Neural crest cell (in vitro differentiated cells): Measurements from ENCODE around the gene BOD1L1. TPM values are rescaled to one million over a fixed set of nuclear protein-coding genes. Genes with fewer than 3 reads are reported as not detected.

Experiments
- DNase-seq: peaks from one replicate; pipeline ENCODE4 v3.0.0; 2021; ENCODE audit warnings: low read depth, mixed read lengths, low spot score
- H3K27ac Mint-ChIP-seq: one replicate; pipeline ENCODE4 v1.8.0; 2021; ENCODE audit warnings: mild to moderate bottlenecking, mixed read lengths; ENCODE audit not compliant: unreplicated experiment
- H3K27me3 Mint-ChIP-seq: 2 replicates; pipeline ENCODE4 v1.8.0; 2021; ENCODE audit warnings: low read depth, mild to moderate bottlenecking, mixed read lengths
- H3K36me3 Mint-ChIP-seq: 2 replicates; pipeline ENCODE4 v1.8.0; 2021; ENCODE audit warnings: low read depth, mild to moderate bottlenecking, mixed read lengths
- H3K4me1 Mint-ChIP-seq: 2 replicates; pipeline ENCODE4 v1.8.0; 2021; ENCODE audit warnings: mixed read lengths
- H3K4me3 Mint-ChIP-seq: one replicate; pipeline ENCODE4 v1.8.0; 2021; ENCODE audit warnings: mild to moderate bottlenecking, mixed read lengths
- H3K9me3 Mint-ChIP-seq: 2 replicates; pipeline ENCODE4 v1.8.0; 2021; ENCODE audit warnings: mixed read lengths
- microRNA-seq: library from miRNA; unstranded; fragments of <30 nt; microRNA quantifications from one replicate; pipeline ENCODE4, GENCODE V29; 2020
- total RNA-seq: library from RNA; stranded (reverse); gene quantifications from 2 replicates; pipeline ENCODE4 v1.2.1, GENCODE V29; 2021
- TF ChIP-seq, protein P1 (sequence below): fragments of 200-600 bp; sonication (generic); conservative IDR thresholded peaks from 2 replicates; pipeline ENCODE4 v1.5.0; 2021; ENCODE audit warnings: antibody characterized with exemption, mild to moderate bottlenecking

BOD1L1 gene
- total RNA-seq, 1 donor from 2014 or later, result 27.9 TPM

DNA sequence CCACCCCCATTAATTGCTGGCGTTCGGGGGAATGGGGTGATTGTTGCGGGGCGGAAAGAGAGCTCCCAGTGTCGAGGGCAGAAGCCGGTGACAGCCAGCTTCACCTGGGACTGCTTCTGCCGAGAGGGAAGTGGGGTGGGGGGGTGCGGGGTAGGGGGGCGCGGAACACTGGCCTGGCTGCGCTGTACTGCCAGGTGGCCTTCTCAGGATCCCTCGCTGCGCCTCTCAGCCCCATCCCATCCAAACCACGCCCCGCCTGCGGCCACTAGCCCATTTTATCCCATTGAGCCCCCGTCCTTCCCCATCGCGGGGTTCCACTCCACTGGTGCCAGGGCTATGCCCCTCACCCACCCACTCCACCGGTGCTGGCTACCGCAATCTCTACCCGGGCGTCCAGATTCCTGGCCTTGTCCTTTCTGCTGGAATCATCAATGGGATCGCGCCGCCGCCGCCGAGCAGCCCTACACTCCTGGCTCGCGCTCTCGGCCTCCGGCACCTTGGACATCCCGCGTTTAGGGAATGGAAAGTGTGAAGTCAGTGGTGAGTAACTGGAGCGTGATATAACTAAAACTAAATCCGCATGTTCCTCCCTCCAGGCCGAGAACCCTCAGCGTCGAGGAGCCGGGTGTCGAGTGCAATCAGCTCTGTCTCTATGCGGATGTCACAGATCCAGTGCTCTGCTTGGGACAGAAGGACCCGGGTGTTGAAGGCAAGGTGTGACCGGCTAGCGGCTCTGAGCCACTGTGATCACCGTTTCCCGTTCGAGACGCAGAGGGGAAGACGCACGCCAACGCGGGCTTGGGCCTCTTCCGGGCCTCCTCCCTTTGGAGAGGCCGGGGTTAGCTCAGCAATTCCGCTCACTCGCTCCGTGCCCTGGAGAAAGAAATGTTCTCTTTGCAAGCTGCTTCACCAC lies 103.7 kb downstream of the BOD1L1 start:
- TF ChIP-seq, protein P1, sequence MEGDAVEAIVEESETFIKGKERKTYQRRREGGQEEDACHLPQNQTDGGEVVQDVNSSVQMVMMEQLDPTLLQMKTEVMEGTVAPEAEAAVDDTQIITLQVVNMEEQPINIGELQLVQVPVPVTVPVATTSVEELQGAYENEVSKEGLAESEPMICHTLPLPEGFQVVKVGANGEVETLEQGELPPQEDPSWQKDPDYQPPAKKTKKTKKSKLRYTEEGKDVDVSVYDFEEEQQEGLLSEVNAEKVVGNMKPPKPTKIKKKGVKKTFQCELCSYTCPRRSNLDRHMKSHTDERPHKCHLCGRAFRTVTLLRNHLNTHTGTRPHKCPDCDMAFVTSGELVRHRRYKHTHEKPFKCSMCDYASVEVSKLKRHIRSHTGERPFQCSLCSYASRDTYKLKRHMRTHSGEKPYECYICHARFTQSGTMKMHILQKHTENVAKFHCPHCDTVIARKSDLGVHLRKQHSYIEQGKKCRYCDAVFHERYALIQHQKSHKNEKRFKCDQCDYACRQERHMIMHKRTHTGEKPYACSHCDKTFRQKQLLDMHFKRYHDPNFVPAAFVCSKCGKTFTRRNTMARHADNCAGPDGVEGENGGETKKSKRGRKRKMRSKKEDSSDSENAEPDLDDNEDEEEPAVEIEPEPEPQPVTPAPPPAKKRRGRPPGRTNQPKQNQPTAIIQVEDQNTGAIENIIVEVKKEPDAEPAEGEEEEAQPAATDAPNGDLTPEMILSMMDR, result no peak
- Mint-ChIP-seq H3K27ac (no peak overlapping the region), H3K27me3 (peaks cover 83% of the 10 kb centered on the region), H3K4me1 (no peaks in the 10 kb centered on the region), H3K9me3 (no peaks in the 10 kb centered on the region), H3K4me3 (no peak overlapping the region), H3K36me3 (peaks cover 3% of the 10 kb centered on the region)
- DNase-seq, result no peak

DNA sequence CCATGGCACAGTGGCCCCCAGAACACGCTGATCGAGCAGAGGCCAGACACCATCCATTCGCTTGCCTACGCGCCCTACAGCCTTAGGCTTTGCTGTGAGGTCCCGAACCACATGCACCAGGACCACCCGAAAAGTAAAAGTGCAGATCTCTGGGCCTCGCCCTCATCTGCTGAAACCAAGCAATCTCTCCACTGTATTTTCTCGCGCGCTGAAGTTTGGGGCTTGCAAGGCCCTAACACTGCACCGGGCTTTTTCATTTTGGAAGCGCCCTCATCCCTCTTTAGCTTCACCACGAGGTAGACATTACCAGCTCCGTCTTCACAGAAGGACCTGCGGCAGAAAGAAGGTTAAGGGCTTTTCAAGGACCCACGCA lies 104.4 kb downstream of the BOD1L1 start:
- TF ChIP-seq, protein P1, result no peak
- H3K4me3 Mint-ChIP-seq, result no peak overlapping the region
- H3K36me3 Mint-ChIP-seq, result peaks cover 3% of the 10 kb centered on the region
- no peaks in the 10 kb centered on the region for H3K9me3 Mint-ChIP-seq
- H3K27me3 Mint-ChIP-seq, result peaks cover 77% of the 10 kb centered on the region
- H3K4me1 Mint-ChIP-seq, result no peaks in the 10 kb centered on the region
- DNase-seq, result no peak
- no peak overlapping the region for H3K27ac Mint-ChIP-seq

DNA sequence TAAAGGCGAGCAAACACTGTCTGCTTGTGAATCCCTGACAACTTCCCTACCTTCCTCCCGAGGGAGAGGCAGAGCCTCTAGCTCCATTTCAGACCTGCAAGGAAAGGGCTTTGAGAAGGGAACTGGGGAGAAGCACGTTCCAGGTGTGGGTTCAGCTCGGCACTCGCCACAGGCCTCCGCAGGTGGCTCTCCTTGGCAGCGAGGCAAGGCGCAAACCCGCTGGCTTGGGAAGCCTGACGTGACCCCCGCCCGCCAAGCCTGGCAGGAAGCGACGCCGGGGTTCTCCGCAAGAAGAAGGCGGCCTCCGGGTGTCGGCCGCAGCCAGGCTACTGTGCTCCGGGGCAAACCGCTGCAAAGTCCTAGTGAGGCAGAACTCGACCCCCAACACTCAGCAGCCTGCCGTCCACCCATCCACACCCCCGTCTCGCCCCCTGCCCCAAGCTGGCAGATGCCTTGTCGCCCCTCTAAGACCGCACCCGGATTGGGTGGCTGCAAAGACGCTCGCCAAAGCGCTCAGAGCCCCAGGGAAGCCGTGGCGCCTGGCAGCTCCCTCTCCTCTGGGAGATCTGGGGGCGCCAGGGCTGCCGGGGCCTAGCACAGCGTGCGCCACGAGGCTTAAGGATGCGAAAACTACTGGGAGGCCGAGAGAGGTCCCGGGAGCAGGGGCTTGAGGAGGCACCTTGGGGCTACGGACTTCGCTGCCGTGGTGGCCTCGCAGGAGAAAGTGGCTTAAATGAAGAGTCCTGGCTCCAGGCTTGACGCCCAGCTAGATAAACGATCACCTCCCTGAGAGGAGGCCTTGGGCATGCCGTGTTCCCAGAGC lies 105.0 kb downstream of the BOD1L1 start:
- no peaks in the 10 kb centered on the region for H3K9me3 Mint-ChIP-seq
- peaks cover 72% of the 10 kb centered on the region for H3K27me3 Mint-ChIP-seq
- no peak overlapping the region for H3K4me3 Mint-ChIP-seq
- no peaks in the 10 kb centered on the region for H3K4me1 Mint-ChIP-seq
- H3K27ac Mint-ChIP-seq, result no peak overlapping the region
- no peak for DNase-seq
- TF ChIP-seq, protein P1, result no peak
- H3K36me3 Mint-ChIP-seq, result peaks cover 3% of the 10 kb centered on the region

DNA sequence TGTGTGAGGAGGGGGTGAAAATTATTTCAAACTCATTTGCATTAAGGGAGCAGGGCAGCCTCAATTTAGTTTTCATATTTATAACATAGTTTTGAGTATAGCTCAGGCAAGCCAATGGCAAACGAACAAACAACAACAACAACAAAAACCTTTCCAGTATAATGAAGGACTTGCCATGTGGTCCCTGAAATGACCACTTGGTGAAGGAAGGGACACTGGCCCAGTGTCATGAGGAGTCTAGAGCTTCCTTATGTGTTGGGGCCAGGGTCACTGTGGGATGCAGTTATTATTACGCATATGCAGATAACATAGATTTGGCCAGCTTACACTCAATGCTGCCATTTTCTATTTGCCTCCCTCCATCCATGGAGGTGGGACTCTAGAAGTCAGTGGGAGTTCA lies 106.5 kb downstream of the BOD1L1 start:
- H3K27me3 Mint-ChIP-seq, result peaks cover 59% of the 10 kb centered on the region
- DNase-seq, result no peak
- TF ChIP-seq, protein P1, result no peak
- no peaks in the 10 kb centered on the region for H3K9me3 Mint-ChIP-seq
- H3K27ac Mint-ChIP-seq, result no peak overlapping the region
- no peak overlapping the region for H3K4me3 Mint-ChIP-seq
- H3K4me1 Mint-ChIP-seq, result no peaks in the 10 kb centered on the region
- H3K36me3 Mint-ChIP-seq, result peaks cover 3% of the 10 kb centered on the region

Small RNA genes within 50 kb of the gene (microRNA-seq; reads per million reads assigned to microRNA genes)
- gene MIR5091, result not detected

Other genes starting within 250 kb of the BOD1L1 start
- 26.7 and 30.7 TPM in 2 replicates for gene RAB28, start 143.4 kb downstream of the BOD1L1 start, total RNA-seq
- gene NKX3-2, start 83.2 kb downstream of the BOD1L1 start, total RNA-seq, result 3.3 and 4.0 TPM in 2 replicates